D721Med (cell line): ENCODE results near the gene PRSS36.
"Not testable (repeated sequence)": the region's sequence is repeated elsewhere in the genome, so short reads cannot be mapped to it uniquely, and the experiment has no call there.

ENCODE experiments used
- DNase-seq: peaks from one replicate; pipeline ENCODE4 v3.0.0; 2011; ENCODE audit warnings: low spot score; ENCODE audit not compliant: insufficient read length
- FAIRE-seq: peaks from 2 replicates; lab custom pipeline; 2011; peaks lifted over from hg19 to GRCh38; lab: Jason Lieb, UNC
- TF ChIP-seq, protein P1 (sequence below): IDR thresholded peaks from 2 replicates; pipeline ENCODE4 v1.5.1; 2012; ENCODE audit warnings: mild to moderate bottlenecking, control low read depth; ENCODE audit not compliant: insufficient read depth; ENCODE audit errors: missing control alignments

The PRSS36 gene

DNA sequence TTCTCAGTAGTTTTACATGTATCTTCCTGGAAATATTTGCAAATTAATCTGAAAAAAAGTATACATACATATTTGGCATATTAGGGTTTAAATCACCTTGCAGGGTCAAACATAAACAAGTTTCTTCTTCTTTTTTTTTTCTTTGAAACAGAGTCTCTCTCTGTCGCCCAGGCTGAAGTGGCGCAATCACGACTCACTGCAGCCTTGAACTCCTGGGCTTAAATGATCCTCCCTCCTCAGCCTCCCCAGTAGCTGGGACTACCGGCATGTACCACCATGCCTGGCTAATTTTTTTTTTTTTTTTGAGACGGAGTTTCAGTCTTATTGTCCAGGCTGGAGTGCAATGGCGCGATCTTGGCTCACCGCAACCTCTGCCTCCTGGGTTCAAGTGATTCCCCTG lies 17.4 kb upstream of the PRSS36 start:
- TF ChIP-seq, protein P1, sequence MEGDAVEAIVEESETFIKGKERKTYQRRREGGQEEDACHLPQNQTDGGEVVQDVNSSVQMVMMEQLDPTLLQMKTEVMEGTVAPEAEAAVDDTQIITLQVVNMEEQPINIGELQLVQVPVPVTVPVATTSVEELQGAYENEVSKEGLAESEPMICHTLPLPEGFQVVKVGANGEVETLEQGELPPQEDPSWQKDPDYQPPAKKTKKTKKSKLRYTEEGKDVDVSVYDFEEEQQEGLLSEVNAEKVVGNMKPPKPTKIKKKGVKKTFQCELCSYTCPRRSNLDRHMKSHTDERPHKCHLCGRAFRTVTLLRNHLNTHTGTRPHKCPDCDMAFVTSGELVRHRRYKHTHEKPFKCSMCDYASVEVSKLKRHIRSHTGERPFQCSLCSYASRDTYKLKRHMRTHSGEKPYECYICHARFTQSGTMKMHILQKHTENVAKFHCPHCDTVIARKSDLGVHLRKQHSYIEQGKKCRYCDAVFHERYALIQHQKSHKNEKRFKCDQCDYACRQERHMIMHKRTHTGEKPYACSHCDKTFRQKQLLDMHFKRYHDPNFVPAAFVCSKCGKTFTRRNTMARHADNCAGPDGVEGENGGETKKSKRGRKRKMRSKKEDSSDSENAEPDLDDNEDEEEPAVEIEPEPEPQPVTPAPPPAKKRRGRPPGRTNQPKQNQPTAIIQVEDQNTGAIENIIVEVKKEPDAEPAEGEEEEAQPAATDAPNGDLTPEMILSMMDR = no peak
- no peak for FAIRE-seq

DNA sequence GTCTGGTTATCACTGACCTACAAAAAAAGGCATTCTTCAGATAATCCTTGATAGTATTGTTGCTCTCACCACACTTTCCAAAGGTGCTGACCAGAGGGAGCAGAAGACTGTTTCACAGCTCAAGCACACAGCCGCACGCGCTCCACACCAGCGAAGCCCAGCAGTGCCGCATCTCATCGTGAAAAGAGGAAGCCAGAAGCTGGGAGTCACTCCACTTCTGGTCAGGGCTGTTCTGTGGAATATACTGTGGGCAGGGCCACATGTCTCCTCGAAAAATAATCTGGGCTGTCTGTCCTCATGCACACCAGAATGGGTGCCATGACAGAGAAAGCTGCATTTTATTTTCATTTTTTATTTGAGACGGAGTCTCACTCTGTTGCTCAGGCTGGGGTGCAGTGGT lies 7.3 kb upstream of the PRSS36 start:
- DNase-seq (no peak), FAIRE-seq (no peak)
- TF ChIP-seq, protein P1 = no peak

More for the DNA sequence above, 17.4 kb upstream of the PRSS36 start:
- no peak for DNase-seq

DNA sequence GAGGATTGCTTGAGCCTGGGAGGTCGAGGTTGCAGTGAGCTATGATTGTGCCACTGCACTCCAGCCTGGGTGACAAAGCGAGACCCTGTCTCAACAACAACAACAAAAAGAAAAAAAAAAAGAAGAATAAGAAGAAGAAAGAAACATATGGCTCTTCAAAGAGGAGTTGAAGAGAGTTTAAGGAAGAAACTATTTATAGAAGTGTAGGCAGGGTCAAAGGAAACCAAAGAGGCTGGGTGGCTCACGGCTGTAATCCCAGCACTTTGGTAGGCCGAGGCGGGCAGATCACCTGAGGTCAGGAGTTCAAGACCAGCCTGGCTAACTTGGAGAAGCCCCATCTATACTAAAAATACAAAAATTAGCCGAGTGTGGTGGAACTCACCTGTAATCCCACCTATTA lies 1.1 kb upstream of the PRSS36 start:
- DNase-seq, FAIRE-seq: not testable (repeated sequence)

DNA sequence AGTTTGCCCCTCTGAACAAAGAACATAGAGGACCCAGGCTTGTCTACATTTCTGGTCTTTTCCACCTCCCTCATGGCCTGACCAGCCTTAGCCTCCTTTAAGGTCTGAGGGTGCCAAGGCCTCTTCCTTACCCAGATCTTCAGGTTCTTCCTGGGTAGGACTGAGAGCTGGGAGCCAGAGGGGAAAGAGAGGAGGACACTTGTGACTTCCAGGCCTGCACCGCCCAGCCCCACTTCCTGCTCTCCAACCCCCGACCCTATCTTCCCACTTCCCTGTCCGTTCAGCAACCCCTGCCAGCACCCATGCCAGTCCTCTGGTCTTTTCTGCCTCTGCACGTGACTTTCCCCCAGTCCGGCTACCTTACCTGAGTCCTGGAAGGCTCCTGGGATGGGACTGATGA lies 534 bp downstream of the PRSS36 start:
- DNase-seq (no peak), FAIRE-seq (no peak)
- TF ChIP-seq, protein P1 = no peak

DNA sequence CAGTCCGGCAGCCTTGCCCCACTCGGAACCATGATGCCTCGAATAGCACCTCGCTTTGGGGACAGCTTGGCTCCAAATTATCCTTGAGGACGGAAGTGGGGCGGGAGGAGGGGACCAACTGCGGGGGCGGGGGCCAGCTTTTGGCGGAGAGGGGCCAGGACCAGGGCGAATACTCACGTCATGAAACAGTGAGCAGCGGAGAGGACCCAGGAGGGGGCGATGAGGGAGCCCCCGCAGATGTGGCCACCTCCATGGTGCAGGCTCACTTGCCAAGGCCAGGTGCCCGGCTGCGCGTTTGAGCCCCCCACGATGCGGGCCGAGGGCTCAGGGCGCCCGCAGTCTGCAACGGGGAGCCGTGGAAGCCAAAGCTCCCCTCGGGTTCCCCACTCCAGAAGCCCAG lies 970 bp downstream of the PRSS36 start:
- no peak for DNase-seq
- FAIRE-seq = no peak
- TF ChIP-seq, protein P1 = no peak

DNA sequence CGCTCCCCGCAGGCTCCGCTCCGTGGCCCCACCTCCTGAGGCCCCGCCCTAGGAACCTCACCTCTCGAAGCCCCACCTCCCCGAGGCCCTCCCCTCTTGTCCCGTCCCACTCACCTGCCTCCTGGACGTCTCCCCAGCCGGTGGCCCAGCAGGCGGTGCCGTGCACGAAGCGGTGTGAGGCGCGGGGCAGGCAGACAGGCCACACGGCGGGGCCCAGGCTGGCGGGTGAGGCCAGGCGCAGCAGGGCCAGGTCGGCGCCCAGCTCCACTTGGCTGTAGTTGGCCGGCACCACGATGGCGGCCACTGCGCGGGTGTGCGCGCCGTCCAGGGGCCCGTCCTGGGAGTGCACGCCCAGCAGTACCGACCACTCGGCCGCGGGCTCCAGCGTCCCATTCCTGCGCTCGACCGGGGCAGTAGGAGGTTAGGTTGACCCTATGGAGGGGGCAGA lies 1.6 kb downstream of the PRSS36 start:
- no peak for DNase-seq
- TF ChIP-seq, protein P1 = no peak
- FAIRE-seq = no peak

DNA sequence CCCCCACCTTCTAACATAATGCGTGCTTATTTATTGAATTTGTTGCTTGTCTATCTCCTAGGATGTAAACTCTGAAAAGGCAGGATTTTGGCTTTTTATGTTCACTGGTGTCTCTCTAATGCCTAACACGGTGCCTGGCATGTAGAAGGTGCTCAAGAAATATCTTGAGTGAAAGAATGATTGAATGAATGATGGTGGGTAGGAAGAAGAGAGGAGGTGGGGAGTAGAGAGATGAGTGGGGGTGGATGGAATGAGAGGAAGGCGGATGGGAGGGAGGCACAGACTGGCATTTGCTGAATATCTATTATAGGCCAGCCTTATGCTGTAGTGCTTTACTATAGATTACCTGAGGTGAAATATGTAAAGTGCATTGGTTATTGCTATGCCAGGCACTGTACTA lies 2.3 kb downstream of the PRSS36 start:
- DNase-seq = no peak
- TF ChIP-seq, protein P1 = no peak
- FAIRE-seq = no peak
